ENCODE data around the gene GLDN. TPM values are rescaled to one million over a fixed set of nuclear protein-coding genes. Genes with fewer than 3 reads are reported as not detected.

GLDN gene
- total RNA-seq, 1 donor from 2014 or later: not detected

DNA sequence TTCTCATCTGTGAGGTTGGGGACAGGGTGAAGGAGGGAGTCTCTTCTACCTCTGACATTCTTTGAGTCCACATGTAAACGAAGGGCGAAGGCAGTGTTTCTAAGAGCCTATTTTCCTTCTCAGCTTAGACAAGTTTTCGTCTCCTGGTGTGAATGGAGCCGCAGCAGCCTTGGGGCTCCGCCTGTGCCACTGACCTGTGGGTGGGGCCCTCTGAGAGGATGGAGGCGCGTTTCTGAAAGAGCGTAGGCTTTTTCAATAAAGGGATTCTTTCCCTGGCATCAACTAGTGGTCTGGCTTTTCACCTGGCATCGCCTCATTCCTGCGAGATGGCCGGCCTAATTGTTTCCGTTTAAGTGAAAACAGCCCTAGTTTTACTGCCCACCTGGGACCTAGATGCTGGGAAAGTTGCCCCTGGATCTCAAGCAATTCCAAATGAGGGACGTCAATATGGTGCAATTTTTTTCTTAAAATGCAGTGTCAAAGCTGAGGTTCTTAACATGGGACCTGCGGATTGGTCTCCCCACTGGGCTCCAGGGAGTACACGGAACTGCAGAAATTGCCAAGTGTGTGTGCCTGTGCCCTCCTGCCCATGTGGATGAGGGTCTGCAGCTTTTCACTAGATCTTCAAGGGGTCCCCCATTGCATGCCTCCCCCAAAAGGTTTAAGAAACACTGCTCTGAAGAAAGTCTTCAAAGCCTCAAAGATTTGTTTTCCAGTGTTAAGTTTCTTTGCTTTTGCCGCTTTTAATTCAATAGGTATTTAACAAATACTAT lies 958 bp downstream of the GLDN start:
- no peak overlapping the region for H3K4me3 ChIP-seq (ENCODE audit: low read depth, low read length)
- DNase-seq (ENCODE audit: low read depth): no peak
- TF ChIP-seq, protein P1, sequence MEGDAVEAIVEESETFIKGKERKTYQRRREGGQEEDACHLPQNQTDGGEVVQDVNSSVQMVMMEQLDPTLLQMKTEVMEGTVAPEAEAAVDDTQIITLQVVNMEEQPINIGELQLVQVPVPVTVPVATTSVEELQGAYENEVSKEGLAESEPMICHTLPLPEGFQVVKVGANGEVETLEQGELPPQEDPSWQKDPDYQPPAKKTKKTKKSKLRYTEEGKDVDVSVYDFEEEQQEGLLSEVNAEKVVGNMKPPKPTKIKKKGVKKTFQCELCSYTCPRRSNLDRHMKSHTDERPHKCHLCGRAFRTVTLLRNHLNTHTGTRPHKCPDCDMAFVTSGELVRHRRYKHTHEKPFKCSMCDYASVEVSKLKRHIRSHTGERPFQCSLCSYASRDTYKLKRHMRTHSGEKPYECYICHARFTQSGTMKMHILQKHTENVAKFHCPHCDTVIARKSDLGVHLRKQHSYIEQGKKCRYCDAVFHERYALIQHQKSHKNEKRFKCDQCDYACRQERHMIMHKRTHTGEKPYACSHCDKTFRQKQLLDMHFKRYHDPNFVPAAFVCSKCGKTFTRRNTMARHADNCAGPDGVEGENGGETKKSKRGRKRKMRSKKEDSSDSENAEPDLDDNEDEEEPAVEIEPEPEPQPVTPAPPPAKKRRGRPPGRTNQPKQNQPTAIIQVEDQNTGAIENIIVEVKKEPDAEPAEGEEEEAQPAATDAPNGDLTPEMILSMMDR (conservative IDR thresholded peaks at IDR 0.05; ENCODE audit: low read depth, low read length): no peak

DNA sequence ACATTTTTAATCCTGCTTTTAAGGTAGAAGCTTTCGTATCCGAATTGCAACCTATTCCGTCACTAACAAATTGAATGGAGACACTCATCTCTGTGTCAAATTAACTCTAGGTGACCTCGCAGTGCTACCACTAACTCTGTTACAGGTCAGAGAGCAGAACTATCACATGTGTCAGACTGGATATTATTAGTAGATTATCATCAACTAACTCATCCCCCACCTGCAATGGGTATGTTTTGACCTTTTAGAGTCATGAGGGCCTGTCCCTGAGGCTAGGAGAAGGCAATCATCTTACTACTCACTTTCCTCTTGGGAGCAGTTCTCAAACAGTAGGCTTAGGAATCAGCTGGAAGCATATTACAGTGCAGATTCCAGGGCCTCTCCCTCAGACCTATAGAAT lies 2.0 kb downstream of the GLDN start:
- no peak for DNase-seq (ENCODE audit: low read depth)
- no peak overlapping the region for H3K4me3 ChIP-seq (ENCODE audit: low read depth, low read length)
- TF ChIP-seq, protein P1 (conservative IDR thresholded peaks at IDR 0.05; ENCODE audit: low read depth, low read length): no peak

DNA sequence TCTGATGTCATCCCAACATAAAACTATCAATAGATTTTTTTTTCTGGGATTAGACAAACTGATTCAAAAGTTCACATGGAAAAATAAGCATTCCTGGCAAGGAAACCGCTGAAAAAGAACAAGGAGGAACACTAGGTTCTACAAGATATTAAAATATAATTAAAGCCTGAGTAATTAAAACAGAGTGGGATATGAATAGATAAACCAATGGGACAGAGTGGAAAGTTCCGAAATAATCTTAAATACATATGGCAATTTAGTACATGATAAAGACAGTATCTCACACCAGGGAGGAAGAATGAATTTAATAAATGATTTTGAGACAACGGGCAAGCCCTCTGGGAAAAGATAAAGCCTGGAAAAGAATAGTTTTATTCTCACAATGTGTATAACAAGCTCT lies 4.7 kb downstream of the GLDN start:
- H3K4me3 ChIP-seq (ENCODE audit: low read depth, low read length): no peak overlapping the region
- TF ChIP-seq, protein P1 (conservative IDR thresholded peaks at IDR 0.05; ENCODE audit: low read depth, low read length): no peak
- no peak for DNase-seq (ENCODE audit: low read depth)

DNA sequence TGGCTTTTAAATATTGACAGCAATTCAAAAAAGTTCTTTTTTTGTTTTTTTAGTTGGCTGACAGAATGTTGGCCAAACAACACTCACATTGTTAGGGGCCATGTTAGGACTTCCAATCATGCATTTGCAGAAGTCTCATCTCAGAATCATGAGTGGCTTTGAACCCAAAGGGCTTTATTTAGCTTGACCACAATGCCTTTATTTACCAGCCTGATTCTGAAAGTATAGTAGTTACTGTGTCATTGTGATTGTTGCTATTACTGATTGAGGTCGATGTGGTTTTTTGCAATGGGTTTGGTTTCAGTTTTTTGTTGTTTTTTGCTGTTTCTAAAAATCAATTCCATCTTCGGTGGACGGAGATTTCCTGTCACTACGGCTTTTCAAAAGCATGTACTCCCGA lies 7.2 kb downstream of the GLDN start:
- DNase-seq (ENCODE audit: low read depth): no peak
- TF ChIP-seq, protein P1 (conservative IDR thresholded peaks at IDR 0.05; ENCODE audit: low read depth, low read length): no peak
- H3K4me3 ChIP-seq (ENCODE audit: low read depth, low read length): no peak overlapping the region

DNA sequence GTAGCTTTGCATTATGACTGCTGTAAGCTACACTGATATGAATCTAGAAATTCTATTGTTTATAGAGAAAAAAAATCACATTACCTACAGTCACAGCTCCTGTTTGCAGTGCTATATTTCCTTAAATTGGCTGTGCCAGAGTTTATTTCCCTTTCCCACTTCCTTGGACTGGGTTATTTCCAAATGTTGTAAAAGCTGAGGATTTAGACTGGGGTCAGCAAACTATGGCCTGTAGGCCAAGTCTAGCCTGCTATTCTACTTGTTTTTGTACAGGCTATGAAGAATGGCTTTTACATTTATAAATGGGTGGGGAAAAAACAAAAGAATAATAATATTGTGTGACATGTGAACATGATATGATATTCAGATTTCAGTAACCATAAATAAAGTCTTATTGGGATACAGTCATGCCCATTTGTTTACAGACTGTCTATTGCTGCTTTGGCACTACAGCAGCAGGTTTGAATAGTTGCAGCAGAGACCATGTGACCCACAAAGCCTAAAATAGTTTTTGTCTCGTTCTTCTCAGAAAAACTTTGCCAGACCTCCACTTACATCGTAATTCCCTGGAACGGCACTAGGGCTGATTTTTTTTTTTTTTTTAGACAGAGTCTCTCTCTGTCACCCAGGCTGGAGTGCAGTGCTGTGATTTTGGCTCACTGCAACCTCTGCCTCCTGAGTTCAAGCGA lies 7.8 kb downstream of the GLDN start:
- TF ChIP-seq, protein P1 (conservative IDR thresholded peaks at IDR 0.05; ENCODE audit: low read depth, low read length): no peak
- no peak overlapping the region for H3K4me3 ChIP-seq (ENCODE audit: low read depth, low read length)
- DNase-seq (ENCODE audit: low read depth): no peak

DNA sequence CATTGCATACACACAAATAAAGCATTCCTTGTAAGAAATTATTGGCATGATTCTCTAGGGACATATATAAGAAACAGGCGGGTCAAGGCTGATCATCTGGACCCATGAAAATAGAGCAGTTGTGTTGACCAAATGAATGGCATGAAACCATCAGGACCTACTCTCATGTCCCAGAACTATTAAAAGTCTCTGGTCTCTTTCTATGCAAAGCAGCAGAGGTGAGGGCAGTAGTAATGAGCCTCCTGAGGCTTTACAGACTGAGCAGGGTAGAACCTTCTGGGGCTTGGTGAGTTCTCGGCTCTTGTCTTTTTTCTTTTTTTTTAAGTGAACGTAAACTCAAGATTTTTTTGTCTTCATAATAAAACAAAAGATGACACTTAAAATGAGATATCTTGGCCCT lies 9.3 kb downstream of the GLDN start:
- TF ChIP-seq, protein P1 (conservative IDR thresholded peaks at IDR 0.05; ENCODE audit: low read depth, low read length): no peak
- no peak overlapping the region for H3K4me3 ChIP-seq (ENCODE audit: low read depth, low read length)
- DNase-seq (ENCODE audit: low read depth): no peak

All from epithelial cell of proximal tubule (primary cell).